T-helper 1 cell (primary cell): ENCODE results near the gene NPHP4.
A peak's percentile ranks its signal among the peaks of the same experiment; 100 is the strongest.
"Not testable (repeated sequence)": the region's sequence is repeated elsewhere in the genome, so short reads cannot be mapped to it uniquely, and the experiment has no call there.

Experiments
- DNase-seq, 5 donors: peaks; one replicate each; pipeline ENCODE4 v3.0.0-alpha.2; 2012 to 2020

Gene NPHP4

DNA sequence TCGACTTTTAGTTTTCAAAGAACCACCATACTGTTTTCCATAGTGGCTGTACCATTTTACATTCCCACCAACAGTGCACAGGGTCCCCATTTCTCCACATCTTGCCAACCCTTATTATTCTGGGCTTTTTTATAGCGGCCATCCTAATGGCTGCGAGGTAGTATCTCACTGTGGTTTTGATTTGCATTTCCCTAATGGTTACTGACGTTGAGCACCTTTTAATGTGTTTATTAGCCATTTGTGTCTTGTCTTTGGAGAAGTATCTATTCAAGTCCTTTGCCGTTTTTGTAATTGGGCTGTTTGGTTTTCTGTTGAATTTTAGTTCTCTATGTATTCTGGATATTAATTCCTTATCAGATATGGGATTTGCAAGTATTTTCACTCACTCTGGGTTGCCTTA, 31.1 kb upstream of the NPHP4 start:
- no peak for DNase-seq

- no peak for DNase-seq
Measured at GRCh38 chr1:6022193-6022592, 30.0 kb upstream of the NPHP4 start.

- DNase-seq: no peak
Measured at GRCh38 chr1:6019166-6019845, 27.1 kb upstream of the NPHP4 start.

GRCh38 chr1:6017654-6018053, 25.4 kb upstream of the NPHP4 start:
- DNase-seq: not testable (repeated sequence)

- no peak for DNase-seq
Measured at GRCh38 chr1:6016191-6016865, 24.1 kb upstream of the NPHP4 start.

- no peak for DNase-seq
Measured at GRCh38 chr1:6014130-6014999, 22.1 kb upstream of the NPHP4 start.

DNA sequence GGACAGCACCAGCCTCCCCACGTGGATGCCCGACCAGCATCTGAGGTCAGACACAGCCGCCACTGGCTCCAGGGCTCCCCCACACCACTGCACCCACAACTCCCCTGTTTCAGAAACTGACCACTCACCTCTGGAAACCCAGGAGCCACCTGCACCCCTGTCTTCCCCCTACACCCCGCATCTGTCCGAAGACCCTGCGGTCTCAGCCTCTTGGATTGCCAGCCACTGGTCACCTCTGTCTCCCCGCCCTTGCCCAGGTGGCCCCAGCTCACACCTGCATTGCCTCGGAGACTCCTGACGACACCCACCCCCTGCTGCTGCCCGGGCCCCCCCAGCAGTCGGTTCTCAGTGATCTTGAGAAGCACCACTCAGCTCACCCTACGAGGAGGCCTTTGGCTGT, 21.3 kb upstream of the NPHP4 start:
- DNase-seq: no peak

- DNase-seq: no peak
Measured at GRCh38 chr1:6012529-6013318, 20.5 kb upstream of the NPHP4 start.

DNA sequence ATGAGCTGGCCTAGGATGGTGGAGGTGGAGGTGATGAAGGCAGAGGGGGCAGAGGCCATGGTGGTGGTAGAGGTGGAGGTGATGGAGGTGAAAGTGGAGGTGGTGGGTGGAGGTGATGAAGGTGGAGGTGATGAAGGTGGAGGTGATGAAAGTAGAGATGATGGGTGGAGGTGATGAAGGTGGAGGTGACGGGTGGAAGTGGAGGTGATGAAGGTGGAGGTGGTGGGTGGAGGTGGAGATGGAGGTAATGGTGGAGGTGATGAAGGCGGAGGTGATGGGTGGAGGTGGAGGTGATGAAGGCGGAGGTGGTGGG, 19.7 kb upstream of the NPHP4 start:
- DNase-seq: no peak

GRCh38 chr1:6011161-6011945, 19.1 kb upstream of the NPHP4 start:
- no peak for DNase-seq

DNA sequence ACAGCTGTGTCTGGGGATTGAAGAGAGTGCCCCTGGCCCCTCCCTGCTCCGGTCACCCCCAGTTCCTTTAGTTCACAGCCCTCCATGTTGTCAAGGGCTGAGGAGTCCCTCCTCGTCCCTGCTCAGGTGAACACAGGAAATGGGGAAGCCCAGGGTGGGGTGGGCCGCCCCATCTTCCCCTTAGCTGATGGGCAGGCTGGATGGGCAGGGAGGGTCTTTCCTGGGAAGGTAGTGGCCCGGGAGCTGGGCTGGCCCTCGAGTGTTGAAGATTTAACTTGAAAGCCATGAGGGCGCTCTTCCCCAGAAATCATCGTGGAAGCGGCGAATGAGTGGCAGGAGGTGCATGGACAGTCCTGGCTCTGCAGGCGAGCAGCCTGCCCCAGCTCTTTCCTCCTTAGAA, 18.3 kb upstream of the NPHP4 start:
- DNase-seq: no peak

GRCh38 chr1:6009120-6010040, 17.2 kb upstream of the NPHP4 start:
- DNase-seq: no peak

DNA sequence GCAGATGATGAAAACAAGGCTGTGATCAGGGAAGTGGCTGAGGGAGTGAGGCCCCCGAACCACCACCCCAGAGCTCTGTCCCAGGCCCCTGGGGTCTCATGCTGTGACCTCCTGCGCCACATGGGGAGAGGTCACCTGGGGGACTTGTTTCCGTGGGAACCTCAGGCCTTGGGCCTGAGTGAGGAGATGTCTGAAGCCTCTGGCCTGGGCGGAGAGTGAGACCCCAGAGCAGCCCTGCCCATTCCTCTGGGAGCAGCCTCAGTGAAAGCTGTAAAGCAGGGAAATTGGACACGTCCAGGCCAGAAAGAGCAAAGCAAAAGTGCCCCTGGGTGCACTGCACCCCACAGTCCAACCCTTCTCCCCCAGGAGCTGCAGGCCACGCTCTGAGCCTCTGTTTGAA, 16.5 kb upstream of the NPHP4 start:
- DNase-seq: no peak

GRCh38 chr1:6008084-6008415, 15.8 kb upstream of the NPHP4 start:
- no peak for DNase-seq

GRCh38 chr1:6007318-6008083, 15.3 kb upstream of the NPHP4 start:
- peak in 3 of 5 donors; percentile 2 to 69 (median 39) for DNase-seq

- DNase-seq: peak in 1 of 5 donors; percentile 1
Measured at GRCh38 chr1:6006882-6007281, 14.7 kb upstream of the NPHP4 start.

DNA sequence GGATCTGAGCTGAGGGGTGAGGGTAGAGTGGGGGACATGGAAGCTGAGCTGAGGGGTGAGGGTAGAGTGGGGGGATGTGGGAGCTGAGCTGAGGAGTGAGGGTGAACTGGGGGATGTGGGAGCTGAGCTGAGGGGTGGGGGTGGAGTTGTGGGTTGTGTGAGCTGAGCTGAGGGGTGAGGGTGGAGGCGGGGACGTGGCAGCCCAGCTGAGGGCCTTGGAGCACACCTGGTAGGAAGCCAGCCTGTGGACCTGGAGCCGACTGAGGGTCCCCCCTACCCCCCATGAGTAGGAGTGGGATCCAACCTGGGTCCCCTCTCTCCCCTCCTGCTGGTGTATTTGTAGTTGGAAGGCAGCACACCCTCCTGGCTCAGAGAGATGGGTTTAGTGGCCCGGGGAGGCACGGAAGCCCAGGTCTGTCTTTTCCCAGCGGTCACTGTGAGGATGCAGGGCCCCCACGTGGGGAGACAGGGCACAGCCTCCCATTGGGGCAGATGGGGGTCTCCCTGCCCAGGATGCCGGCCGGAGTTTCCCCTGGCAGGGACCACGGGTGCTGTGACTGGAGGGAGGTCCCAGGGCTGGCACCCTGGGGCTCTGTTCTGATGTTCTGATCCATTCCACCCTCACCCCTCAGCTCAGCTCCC, 13.2 kb upstream of the NPHP4 start:
- peak in 1 of 5 donors; percentile 9 for DNase-seq

GRCh38 chr1:6004412-6005123, 12.3 kb upstream of the NPHP4 start:
- peak in 1 of 5 donors; percentile 2 for DNase-seq
